Stimulated activated CD8-positive, alpha-beta memory T cell treated with anti-CD3 and anti-CD28 coated beads, Interleukin-15, amount 100 ng/mL, for 48 hours (primary cell): ENCODE measurements around the gene GIT2.
A peak's percentile ranks its signal among the peaks of the same experiment; 100 is the strongest.
"Not testable (repeated sequence)": the region's sequence is repeated elsewhere in the genome, so short reads cannot be mapped to it uniquely, and the experiment has no call there.

Experiments used
- DNase-seq, 2 donors: peaks; one replicate each; pipeline ENCODE4 v3.0.0-alpha.2; 2020; ENCODE audit warnings: low read depth in 2 of 2

Gene GIT2

GRCh38 chr12:109920261-109920780 lies 75.8 kb downstream of the GIT2 start:
- DNase-seq, result no peak

DNA sequence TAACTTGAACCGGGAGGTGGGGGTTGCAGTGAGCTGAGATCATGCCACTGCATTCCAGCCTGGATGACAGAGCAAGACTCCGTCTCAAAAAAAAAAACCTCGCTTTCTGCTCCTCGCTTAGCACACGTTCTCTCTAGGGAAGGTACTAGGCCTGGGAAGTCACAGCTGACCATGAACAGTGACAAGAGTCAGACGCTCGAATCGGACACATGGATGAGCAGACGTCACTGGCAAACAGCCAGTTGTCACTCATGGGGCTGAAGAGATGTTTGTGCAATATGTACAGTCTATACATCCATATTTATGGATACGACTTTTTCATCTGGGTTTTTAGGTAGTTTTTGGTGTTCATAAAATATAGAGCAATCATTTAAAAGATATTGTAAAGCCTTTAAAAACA lies 76.7 kb downstream of the GIT2 start:
- no peak for DNase-seq

GRCh38 chr12:109916045-109916444 lies 80.1 kb downstream of the GIT2 start:
- DNase-seq, result no peak

DNA sequence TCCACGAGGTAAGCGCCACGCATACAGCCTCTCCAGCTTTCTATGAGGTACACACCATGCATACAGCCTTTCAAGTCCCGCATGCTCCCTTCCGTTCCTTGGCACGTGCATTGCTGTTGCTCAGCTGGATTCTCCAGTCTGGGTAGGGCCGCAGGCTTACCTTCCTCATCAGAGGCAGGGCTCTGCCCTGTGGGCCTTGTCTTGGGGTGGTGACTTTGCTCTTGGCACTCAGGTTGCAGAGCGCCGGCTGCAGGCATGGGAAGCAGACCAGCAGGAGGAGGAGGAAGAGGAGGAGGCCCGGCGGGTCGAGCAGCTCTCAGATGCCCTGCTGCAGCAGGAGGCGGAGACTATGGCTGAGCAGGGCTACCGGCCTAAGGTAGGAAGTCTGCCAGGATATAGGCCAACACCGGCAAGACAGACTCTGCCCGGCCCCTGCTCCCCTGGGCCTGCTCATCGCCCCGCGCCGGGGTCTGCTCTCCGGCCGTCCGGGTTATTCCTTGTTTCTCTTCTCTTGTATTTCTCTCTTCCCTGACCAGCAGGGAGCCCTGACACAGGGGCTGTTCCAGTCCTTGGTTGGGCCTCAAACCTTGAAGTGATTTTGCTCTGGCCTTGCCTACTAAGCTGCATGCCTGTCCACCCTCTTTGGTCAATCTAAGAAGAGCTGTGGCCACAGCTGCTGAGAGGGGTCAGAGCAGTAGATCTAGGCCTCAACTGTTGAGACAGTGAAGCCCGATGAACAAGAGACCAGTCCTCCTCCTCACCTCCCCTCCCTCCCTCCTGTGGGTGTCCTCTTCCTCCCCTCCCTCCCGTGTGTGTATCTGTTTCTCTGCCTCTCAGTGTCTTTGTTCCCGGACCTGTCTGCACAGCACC lies 80.8 kb downstream of the GIT2 start:
- DNase-seq, result no peak

GRCh38 chr12:109914461-109914860 lies 81.7 kb downstream of the GIT2 start:
- DNase-seq, result no peak

DNA sequence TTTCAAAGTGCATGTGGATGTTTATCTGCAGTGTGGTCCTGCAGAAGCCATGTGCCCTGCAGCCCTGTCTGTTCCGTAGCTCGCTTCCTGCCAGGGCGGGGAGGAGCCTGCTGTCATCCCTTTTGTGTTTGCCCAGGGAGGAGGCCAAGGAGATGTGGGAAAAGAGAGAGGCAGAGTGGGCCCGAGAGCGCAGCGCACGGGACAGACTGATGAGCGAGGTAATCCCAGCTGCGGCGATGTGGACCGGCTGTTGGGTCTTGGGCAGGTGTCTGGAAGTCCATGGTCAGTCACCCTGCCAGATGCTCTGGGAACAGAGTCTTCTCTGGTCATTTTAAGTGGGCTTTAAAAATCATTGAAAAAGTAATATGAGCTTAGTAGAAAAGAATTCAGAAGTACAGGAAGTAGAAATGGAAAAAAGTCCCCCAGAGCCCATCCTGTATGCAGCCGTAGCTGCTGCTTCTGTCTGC lies 83.3 kb downstream of the GIT2 start:
- no peak for DNase-seq

DNA sequence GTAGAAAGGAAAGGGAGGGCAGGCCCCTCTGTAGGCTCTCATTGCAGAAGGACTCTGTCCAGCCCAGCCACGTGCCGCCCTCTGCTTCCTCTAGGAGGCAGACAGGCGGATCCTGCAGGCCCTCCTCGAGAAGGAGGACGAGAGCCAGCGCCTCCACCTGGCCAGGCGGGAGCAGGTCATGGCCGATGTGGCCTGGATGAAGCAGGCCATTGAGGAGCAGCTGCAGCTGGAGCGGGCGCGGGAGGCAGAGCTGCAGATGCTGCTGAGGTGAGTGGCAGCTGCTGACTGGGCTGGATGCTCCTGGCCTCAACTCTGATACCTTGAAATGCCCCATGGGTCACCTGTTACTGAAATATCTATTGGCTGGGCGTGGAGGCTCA lies 85.2 kb downstream of the GIT2 start:
- no peak for DNase-seq

DNA sequence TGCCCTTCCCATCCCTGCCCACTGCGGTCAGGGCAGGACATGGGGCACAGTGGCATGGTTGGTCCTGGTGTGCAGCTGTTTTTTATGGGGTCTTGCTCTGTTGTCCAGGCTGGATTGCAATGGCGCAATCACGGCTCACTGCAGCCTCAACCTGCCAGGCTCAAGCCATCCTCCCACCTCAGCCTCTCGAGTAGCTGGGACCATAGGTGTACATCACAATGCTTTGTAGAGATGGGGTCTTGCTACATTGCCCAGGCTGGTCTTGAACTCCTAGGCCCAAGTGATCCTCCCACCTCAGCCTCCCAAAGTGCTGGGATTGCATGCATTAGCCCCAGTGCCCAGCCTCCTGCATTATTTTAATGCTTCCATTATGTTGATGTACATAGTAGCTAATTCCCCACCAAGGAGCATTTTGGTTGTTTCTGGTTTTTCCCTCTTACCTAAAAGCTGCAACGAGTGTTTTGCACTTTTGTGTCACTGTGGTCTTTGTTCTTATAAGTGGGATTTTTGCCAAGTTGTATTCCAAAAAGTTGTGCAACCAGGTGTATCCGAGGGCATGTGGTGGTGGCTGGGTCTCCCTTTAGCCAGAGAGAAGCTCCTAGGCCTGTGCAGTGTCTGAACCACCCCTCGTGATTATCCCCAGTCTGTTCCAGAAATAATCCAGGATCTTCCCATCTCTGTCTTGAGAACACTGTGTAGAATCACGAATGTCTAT lies 85.8 kb downstream of the GIT2 start:
- DNase-seq, result no peak

DNA sequence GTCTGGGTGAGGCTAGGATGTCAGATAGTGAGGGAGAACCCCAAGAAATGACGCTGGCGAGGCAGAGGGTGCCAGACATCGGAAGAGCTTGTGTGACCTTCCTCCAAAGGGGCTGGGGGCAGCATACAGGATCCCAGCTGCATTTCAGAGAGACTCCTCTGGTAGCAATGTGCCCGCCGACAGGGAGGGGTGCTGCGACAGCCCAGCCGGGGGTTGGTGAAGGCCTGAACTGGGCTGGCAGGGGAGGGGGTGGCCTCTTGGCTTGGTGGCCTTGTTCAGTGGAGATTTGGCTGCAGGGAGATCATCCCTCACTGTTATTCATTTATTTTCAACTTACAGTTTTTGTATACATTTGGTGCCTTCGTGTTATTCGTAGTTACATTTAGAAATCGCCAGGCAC lies 90.9 kb downstream of the GIT2 start:
- no peak for DNase-seq

DNA sequence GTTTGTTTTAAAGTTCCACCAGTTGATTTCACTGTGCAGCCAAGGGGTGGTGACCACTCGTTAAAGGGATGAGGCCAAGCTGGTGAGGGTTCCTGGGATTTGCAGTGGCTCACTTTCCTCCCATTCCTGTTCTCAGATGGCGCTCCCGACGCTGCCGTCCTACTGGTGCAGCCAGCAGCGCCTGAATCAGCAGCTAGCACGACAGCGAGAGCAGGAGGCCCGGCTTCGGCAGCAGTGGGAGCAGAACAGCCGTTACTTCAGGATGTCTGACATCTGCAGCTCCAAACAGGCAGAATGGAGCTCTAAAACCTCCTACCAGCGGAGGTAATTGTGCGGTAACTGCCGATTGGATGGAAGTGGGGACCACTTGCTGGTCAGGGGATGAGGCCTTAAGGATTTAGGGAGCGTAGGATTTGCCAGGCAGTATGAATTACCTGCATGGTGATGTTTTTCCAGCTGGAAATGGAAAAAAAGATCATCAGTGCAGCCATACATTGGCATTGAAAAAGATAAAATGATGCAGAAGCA lies 93.2 kb downstream of the GIT2 start:
- DNase-seq, result no peak

DNA sequence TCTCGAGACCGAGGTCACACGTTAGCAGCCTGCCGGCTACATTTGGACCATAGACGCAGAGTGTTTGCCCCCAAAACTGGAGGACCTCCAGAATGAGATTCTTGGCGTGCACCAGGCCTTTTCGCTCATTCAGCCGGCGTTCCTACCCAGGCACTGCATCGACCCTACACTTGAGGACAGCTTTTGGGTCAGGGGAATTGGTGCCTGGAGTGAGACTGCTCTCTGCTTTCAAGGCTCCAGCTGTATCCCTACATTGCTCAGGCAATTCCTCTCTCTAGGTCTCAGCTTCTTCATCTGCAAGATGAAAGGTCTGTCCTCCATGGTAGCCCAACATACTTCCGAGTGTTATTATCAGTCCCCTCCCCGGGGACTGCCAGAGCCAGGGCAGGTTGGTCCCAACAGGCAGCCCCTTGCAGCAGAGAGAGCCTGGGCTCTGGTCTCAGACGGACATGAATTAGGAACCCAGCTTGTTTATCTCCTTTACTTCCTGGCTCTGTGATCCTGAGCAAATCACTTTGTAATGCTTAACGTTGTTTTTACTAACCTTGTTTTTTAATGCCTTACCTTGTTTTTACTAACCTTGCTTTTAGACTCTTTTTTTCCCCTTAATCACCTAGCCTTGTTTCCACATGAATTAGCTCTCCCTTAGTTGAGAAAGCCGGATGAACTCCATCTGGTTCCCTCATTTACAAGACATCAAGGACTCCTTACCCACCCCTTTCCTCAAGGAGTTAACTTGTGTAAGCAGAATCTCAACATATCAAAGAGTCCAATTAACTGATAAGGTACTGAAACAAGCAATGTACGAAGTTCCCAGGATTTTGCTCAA lies 95.2 kb downstream of the GIT2 start:
- DNase-seq, result no peak

DNA sequence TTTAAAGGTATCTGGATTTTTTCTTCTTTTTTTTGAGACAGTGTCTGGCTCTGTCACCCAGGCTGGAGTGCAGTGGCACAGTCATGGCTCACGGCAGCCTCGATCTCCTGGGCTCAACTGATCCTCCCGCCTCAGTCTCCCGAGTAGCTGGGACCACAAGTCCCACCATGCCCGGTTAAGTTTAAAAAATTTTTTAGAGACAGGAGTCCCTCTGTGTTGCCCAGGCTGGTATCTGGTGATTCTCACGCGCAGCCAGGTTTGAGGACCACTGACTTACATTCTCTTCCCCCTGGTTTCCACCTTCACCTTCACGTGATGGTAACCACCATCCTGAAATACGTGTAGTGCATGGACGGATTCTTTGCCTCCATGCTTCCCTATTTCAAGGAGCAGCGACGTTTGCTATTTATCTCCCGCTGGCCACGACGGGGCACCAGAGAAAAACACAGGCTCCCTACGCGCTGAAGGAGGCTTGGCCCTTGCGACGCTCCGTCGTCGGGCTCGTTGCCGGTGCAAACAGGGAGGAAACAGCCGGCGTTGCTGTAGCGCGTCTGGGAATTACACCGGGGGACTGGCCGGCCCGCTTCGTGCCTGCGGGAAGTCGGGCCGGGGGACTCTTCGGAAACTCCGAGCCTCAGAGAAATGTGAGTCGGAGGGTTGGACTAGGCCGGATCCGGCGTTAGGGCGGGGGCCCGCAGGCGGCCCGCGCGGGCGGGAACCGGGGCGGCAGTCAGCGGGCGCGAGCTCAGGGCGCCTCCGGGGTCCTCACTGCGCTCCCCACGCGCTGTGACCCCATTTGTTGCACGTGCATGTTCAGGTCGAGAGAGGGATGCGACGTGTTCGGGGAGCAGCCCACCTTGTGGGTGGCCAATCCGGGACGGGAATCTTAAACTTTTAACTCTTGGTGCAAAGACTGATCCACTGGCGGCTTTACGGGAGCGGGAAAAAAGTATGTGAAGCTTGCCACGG lies 96.1 kb downstream of the GIT2 start, which contains the start of gene TCHP:
Gene TCHP, plus strand, starts transcription at position 492 of the 969 bp plus-strand sequence. CDS start 2,753 bp downstream, outside the sequence.
- DNase-seq, result peak; percentile 59 to 62

- not testable (repeated sequence) for DNase-seq
These were observed 96.8 kb downstream of the GIT2 start for GRCh38 chr12:109899345-109899744.

DNA sequence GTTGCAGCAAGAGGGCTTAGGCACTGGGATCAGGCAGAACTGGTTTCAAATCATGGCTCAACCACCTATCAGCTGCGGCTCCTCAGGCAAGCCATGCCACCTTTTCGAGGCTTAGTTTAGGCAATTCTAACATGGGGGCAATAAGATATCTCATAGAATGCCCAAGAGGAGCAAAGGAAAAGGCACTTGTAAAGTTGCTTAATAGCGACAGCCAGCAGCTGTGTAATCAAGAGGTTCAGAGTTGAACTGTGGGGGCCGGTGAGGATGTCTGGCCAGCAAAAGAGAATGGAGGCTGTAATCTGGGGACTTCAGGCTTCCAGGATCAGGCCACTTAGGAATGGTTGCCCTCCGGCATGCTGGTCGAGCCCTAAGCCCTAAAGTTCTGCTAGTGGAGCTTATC lies 99.1 kb downstream of the GIT2 start:
- no peak for DNase-seq

DNA sequence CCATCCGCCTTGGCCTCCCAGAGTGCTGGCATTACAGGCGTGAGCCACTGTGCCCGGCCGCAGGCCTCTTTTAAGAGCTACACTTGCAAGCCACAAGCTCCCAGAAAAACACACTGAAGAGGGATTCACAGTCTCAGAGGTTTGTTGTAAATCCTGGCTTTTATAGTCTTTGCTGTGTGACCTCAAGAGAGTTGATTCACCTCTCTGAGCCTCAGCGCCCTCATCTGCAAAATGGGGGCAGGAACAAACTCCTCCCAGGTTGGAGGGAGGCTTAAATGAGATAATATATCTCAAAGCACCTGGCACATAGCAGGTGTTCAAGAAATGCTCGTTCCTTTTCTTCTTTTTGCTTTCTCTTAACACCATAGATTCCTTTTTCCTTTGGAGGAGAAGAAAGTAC lies 100.0 kb downstream of the GIT2 start:
- DNase-seq, result no peak

GRCh38 chr12:109894939-109895338 lies 101.2 kb downstream of the GIT2 start:
- DNase-seq, result no peak

GRCh38 chr12:109893261-109893995 lies 102.7 kb downstream of the GIT2 start:
- no peak for DNase-seq

DNA sequence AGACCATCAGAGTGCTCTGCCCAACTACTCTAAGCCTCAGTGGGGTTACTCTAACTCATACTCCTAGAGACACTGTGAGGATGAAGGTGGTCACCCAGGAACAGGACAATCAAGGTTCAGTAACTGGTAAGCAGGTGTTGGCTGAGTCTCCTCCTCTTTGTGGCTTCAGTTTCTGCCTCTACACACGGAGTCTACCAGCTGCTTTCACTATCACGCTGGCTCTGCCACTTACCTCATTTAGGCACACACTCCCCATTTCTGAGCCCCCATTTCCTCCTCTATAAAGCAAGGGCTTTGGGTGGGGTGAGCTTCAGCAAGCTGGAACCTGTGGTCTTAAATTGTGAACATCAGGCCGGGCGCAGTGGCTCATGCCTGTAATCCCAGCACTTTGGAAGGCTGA lies 103.4 kb downstream of the GIT2 start:
- DNase-seq, result no peak

DNA sequence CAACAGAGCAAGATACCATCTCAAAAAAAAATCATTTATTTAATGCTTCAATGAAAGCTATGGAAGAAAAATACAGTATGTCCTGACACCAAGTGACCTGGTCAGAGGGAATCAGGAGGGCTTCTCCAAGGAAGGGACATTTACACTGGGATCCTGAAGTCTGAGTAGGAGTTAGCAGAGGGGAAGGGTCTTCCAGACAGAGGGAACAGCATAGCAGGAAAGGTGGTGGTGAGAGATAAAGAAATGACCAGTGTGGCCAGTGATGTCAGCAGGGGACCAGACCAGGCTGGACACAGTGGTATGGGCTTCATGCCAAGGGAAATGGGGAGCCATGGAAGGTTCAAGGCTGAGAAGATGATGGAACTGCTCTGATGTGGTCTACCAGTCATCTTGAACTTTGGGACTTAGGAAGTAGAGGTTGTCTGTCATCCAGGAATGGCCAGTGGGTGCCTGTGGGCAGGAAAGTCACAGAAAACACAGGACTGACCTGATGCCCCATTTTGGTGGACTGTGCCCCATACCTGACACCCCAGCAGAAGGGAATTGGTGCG lies 103.9 kb downstream of the GIT2 start:
- no peak for DNase-seq
